Iris pigment epithelial cell (primary cell): ENCODE results near the gene DMRTC1.
"Not testable (repeated sequence)": the region's sequence is repeated elsewhere in the genome, so short reads cannot be mapped to it uniquely, and the experiment has no call there.

Experiments used
- DNase-seq: peaks from one replicate; pipeline ENCODE4 v3.0.0-alpha.2; 2011; ENCODE audit warnings: low read depth

Gene DMRTC1, protein sequence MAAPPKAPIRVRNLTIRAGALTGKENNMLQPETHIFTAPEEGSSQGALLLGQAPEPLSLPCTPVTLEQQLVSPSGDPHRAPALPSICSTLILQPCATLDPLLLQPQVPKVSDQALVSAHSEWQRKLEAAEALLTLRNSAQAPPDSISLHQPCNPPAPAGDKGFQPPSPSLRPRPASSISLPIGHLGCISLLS

DNA sequence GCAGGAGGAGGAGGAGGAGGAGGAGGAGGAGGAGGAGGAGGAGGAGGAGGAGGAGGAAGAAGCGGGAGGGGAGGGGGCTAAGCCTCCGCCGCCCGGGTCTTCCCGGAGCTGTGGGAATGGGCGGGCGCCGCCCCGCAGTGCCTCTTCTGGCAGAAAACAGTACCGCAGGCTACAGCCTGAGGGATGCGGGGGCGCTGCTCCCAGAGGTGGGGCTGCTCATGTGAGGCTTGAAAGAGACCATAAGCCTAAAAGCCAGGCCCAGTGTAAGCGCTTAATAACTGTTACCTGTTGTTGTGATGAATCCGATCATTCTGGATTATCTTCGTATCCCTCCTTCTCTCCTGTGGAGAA is at the start of gene DMRTC1:
Gene DMRTC1 (minus strand): TSS at position 19 of the 351 bp plus-strand sequence. CDS start 68,143 bp downstream, outside the sequence.
- DNase-seq = not testable (repeated sequence)

GRCh38 chrX:72980894-72981469 is 37.3 kb upstream of the DMRTC1 start:
- DNase-seq = not testable (repeated sequence)

GRCh38 chrX:72974885-72975284 is 31.2 kb upstream of the DMRTC1 start:
- DNase-seq = not testable (repeated sequence)

- DNase-seq = not testable (repeated sequence)
Observed at GRCh38 chrX:72971859-72972258, 28.2 kb upstream of the DMRTC1 start.

- DNase-seq = not testable (repeated sequence)
Observed at GRCh38 chrX:72959971-72960370, 16.3 kb upstream of the DMRTC1 start.

- not testable (repeated sequence) for DNase-seq
Observed at GRCh38 chrX:72943035-72943818, 410 bp downstream of the DMRTC1 start.

GRCh38 chrX:72942272-72942671 is 1.4 kb downstream of the DMRTC1 start:
- not testable (repeated sequence) for DNase-seq

DNA sequence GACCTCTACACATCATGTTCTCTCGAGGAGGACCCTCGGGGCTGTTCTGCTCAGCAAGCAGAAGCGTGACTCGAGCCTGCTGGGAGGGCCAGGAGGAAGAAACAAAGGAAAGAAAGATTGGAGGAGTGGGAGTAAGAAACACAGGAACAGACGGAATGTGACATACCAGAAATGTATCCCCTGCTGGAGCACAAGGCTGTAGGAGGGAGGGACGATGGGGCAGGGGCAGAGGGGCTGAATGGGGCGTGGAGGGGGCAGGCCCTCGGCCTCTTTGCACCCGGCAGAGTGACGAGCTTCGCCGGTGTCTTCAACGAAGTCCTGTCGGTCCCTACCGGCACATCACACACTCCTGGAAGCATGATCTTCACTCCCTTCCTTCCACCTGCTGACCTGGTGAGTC is 5.7 kb downstream of the DMRTC1 start, which contains the start of gene FAM236A:
Gene FAM236A (plus strand): TSS at position 301 of the 400 bp plus-strand sequence. CDS start 57 bp downstream, at position 358.
- not testable (repeated sequence) for DNase-seq

- DNase-seq = not testable (repeated sequence)
Observed at GRCh38 chrX:72936882-72937455, 6.7 kb downstream of the DMRTC1 start.

GRCh38 chrX:72936455-72936854 is 7.2 kb downstream of the DMRTC1 start:
- not testable (repeated sequence) for DNase-seq

GRCh38 chrX:72932283-72932682 is 11.4 kb downstream of the DMRTC1 start:
- not testable (repeated sequence) for DNase-seq

GRCh38 chrX:72916096-72916495 is 27.5 kb downstream of the DMRTC1 start:
- not testable (repeated sequence) for DNase-seq

GRCh38 chrX:72912315-72912714 is 31.3 kb downstream of the DMRTC1 start, which contains the start of gene FAM236C:
Gene FAM236C, plus strand, starts transcription at chrX:72912615. Its CDS starts 100 bp downstream, at chrX:72912715.
- DNase-seq = not testable (repeated sequence)

- DNase-seq = not testable (repeated sequence)
Observed at GRCh38 chrX:72889740-72890139, 53.9 kb downstream of the DMRTC1 start.

DNA sequence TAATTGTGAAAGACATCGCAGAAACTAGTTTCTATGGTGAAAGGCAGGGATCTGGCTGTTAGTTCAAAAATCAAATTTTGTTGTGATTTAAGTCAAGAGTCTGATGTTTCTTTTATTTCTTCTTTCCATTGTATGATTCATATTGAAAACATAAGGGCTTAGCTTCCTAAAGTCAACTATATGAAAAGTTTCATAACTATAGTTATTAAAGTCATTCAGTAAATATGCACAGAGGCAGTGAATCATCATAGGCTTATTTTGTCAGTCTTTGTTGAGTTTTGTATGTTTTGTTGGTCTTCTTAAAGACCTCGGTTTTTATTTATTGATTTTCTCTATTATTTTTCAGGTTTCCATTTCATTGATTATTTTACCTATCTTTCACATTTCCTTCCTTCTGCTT is 60.7 kb downstream of the DMRTC1 start:
- DNase-seq = not testable (repeated sequence)

- DNase-seq = not testable (repeated sequence)
Observed at GRCh38 chrX:72837532-72837931, 106.1 kb downstream of the DMRTC1 start.

- DNase-seq = not testable (repeated sequence)
Observed at GRCh38 chrX:72830701-72831100, 112.9 kb downstream of the DMRTC1 start.
